ENCODE data around the gene NKAPL. TPM values are rescaled to one million over a fixed set of nuclear protein-coding genes. Genes with fewer than 3 reads are reported as not detected.

NKAPL gene
- total and polyA plus RNA-seq, 2 of the 13 experiments (the other 11 are each of a cell fraction or from before 2014, with no cell fraction given), result not detected

- TF ChIP-seq, protein P1, sequence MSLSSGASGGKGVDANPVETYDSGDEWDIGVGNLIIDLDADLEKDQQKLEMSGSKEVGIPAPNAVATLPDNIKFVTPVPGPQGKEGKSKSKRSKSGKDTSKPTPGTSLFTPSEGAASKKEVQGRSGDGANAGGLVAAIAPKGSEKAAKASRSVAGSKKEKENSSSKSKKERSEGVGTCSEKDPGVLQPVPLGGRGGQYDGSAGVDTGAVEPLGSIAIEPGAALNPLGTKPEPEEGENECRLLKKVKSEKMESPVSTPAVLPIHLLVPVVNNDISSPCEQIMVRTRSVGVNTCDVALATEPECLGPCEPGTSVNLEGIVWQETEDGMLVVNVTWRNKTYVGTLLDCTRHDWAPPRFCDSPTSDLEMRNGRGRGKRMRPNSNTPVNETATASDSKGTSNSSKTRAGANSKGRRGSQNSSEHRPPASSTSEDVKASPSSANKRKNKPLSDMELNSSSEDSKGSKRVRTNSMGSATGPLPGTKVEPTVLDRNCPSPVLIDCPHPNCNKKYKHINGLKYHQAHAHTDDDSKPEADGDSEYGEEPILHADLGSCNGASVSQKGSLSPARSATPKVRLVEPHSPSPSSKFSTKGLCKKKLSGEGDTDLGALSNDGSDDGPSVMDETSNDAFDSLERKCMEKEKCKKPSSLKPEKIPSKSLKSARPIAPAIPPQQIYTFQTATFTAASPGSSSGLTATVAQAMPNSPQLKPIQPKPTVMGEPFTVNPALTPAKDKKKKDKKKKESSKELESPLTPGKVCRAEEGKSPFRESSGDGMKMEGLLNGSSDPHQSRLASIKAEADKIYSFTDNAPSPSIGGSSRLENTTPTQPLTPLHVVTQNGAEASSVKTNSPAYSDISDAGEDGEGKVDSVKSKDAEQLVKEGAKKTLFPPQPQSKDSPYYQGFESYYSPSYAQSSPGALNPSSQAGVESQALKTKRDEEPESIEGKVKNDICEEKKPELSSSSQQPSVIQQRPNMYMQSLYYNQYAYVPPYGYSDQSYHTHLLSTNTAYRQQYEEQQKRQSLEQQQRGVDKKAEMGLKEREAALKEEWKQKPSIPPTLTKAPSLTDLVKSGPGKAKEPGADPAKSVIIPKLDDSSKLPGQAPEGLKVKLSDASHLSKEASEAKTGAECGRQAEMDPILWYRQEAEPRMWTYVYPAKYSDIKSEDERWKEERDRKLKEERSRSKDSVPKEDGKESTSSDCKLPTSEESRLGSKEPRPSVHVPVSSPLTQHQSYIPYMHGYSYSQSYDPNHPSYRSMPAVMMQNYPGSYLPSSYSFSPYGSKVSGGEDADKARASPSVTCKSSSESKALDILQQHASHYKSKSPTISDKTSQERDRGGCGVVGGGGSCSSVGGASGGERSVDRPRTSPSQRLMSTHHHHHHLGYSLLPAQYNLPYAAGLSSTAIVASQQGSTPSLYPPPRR (CRISPR knock-in tag; IDR thresholded peaks at IDR 0.05; ENCODE audit: borderline replicate concordance), result 0 out of 2 replicates have a peak, but pooled peaks have one; percentile 26
- TF ChIP-seq BORCS8-MEF2B (CRISPR knock-in tag; IDR thresholded peaks at IDR 0.05) (peak; percentile 96), CHD2 (IDR thresholded peaks at IDR 0.05; ENCODE audit: low read depth, low read length) (no peak), TGIF2 (CRISPR knock-in tag; IDR thresholded peaks at IDR 0.05) (peak; percentile 54; the same call in 1 of the 2 replicates), ZNF782 (CRISPR knock-in tag; IDR thresholded peaks at IDR 0.05; ENCODE audit: borderline replicate concordance) (peak; percentile 87; the same call in 1 of the 2 replicates), ZNF7 (CRISPR knock-in tag; IDR thresholded peaks at IDR 0.05) (no peak), U2AF1 (optimal IDR thresholded peaks at IDR 0.05; ENCODE audit: low read depth, low read length) (peak; percentile 97), ZNF264 (CRISPR knock-in tag; IDR thresholded peaks at IDR 0.05) (peak; percentile 87; the same call in 1 of the 2 replicates), CREB1 (IDR thresholded peaks at IDR 0.05) (no peak), CREB1 (CRISPR knock-in tag; IDR thresholded peaks at IDR 0.05) (peak; percentile 81), ZBTB42 (CRISPR knock-in tag; IDR thresholded peaks at IDR 0.05) (0 out of 2 replicates have a peak, but pooled peaks have one; percentile 47), MIER3 (CRISPR knock-in tag; IDR thresholded peaks at IDR 0.05; ENCODE audit: borderline replicate concordance) (0 out of 2 replicates have a peak, but pooled peaks have one; percentile 27), HOXA3 (CRISPR knock-in tag; IDR thresholded peaks at IDR 0.05) (peak; percentile 86), USF2 (IDR thresholded peaks at IDR 0.05; ENCODE audit: low read depth, low read length) (no peak), USF2 (CRISPR knock-in tag; IDR thresholded peaks at IDR 0.05; ENCODE audit: borderline replicate concordance) (no peak), ZNF766 (CRISPR knock-in tag; IDR thresholded peaks at IDR 0.05; ENCODE audit: borderline replicate concordance) (peak; percentile 89; the same call in 1 of the 2 replicates), ZNF512B (CRISPR knock-in tag; IDR thresholded peaks at IDR 0.05; ENCODE audit: borderline replicate concordance) (peak; percentile 92; the same call in 1 of the 2 replicates), MED1 (CRISPR knock-in tag; IDR thresholded peaks at IDR 0.05) (peak; percentile 82), ELF3 (CRISPR knock-in tag; IDR thresholded peaks at IDR 0.05) (peak; percentile 74), RARA (CRISPR knock-in tag; IDR thresholded peaks at IDR 0.05) (peak; percentile 25), MEF2D (CRISPR knock-in tag; IDR thresholded peaks at IDR 0.05) (peak; percentile 92)
Measured at GRCh38 chr6:28266962-28267694, 8.0 kb downstream of the NKAPL start, which contains the start of gene ZSCAN26 (continued).

Data from HepG2 (cell line).